Gastrocnemius medialis (tissue), 4 donors: ENCODE data around the gene PXN.

Source experiments
- CTCF ChIP-seq, 5 experiments: fragments of 450-650 bp in 3 of 5; fragments of 200-600 bp in 2 of 5; sonication (generic) in 2 of 5; IDR thresholded peaks in 4 of 5; conservative IDR thresholded peaks in 1 of 5; 1 replicate in 4 of 5; 2 replicates in 1 of 5; pipeline ENCODE4 v1.5.1; 2016 to 2019; ENCODE audit warnings: antibody characterized with exemption in 5 of 5, mild to moderate bottlenecking in 3 of 5, moderate library complexity in 3 of 5
- POLR2A ChIP-seq, 2 donors: fragments of 450-650 bp; IDR thresholded peaks; one replicate each; pipeline ENCODE4 v1.6.1; 2017; ENCODE audit warnings: antibody characterized with exemption in 2 of 2, mild to moderate bottlenecking in 2 of 2, moderate library complexity in 2 of 2

- TF ChIP-seq CTCF (IDR thresholded peaks at IDR 0.05 in 4 of 5, conservative IDR thresholded peaks at IDR 0.05 in 1 of 5) (peak in 1 of 5 experiments; percentile 12), POLR2A (IDR thresholded peaks at IDR 0.05) (no peak)
Observed at GRCh38 chr12:120231316-120232011, 34.1 kb downstream of the PXN start.
